ENCODE results near the gene ASTN2. TPM values are rescaled to one million over a fixed set of nuclear protein-coding genes. Genes with fewer than 3 reads are reported as not detected.

The ASTN2 gene
- total RNA-seq, 4 donors from 2014 or later: 4.0 to 7.0 (median 4.9) TPM

DNA sequence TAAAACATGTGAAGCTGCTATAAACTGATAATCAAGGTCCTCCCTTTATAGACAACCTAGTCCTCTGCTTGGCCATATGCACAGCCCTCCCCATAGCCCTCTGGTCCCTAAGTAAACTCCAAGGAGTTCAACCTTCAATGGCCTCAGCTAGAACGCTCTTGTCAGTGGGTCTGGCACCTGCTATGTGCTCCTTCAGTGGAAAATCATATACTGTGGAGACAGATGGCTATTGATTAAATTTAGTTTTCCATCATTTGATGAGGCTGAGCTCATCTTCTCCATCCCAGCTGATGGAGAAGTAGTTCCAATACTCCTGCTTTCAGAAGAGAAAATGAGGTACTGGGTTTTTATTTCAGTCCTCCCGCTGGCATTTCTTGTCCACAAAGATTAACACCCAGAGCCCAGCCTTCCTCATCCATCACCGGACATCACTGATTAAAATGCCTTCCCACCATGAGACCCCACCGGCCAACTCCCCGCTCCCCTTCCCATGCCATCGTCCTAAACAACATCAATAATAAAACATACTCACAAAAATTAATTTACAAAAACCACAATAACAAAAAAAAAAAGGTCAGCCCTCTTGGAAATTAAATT lies 593.1 kb downstream of the ASTN2 start:
- WGBS, 2 donors (ENCODE audit: low coverage in 1 of 2): 56 to 59% methylated on average over 3 to 6 of the region's 6 CpGs
- Histone ChIP-seq H3K36me3 (no peaks in the 10 kb centered on the region), H3K9me3 (peaks cover 0 to 4% (median 0%) of the 10 kb centered on the region in 3 donors), H3K4me3 (no peak overlapping the region), H3K27me3 (peaks cover 10% of the 10 kb centered on the region), H3K27ac (no peak overlapping the region), H3K4me1 (no peaks in the 10 kb centered on the region)
- TF ChIP-seq POLR2AphosphoS5 (IDR thresholded peaks at IDR 0.05): no peak
- TF ChIP-seq EP300 (IDR thresholded peaks at IDR 0.05): no peak
- TF ChIP-seq, protein P1, sequence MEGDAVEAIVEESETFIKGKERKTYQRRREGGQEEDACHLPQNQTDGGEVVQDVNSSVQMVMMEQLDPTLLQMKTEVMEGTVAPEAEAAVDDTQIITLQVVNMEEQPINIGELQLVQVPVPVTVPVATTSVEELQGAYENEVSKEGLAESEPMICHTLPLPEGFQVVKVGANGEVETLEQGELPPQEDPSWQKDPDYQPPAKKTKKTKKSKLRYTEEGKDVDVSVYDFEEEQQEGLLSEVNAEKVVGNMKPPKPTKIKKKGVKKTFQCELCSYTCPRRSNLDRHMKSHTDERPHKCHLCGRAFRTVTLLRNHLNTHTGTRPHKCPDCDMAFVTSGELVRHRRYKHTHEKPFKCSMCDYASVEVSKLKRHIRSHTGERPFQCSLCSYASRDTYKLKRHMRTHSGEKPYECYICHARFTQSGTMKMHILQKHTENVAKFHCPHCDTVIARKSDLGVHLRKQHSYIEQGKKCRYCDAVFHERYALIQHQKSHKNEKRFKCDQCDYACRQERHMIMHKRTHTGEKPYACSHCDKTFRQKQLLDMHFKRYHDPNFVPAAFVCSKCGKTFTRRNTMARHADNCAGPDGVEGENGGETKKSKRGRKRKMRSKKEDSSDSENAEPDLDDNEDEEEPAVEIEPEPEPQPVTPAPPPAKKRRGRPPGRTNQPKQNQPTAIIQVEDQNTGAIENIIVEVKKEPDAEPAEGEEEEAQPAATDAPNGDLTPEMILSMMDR (IDR thresholded peaks at IDR 0.05): no peak
- no peak for TF ChIP-seq POLR2A (IDR thresholded peaks at IDR 0.05)
- ATAC-seq: no peak

DNA sequence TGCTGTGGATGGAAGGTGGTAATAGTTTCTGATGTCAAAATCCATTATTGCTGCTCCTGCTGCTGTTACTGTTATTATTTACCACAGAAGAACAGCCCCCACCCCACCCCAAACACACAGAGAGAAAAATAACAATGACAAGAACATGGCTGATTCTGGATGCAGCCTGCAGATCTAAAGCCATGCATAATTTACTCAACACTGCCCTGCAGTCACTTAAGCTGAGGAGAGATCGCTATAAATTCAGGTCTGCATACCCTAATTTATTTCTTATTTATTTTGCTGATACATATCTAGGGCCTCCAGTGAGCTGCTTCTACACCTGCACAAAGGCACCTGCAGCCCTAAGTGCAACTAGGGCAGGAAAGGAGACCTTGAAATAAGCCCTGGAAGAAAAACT lies 595.7 kb downstream of the ASTN2 start:
- no peak overlapping the region for H3K27ac ChIP-seq
- H3K36me3 ChIP-seq: no peaks in the 10 kb centered on the region
- WGBS, 2 donors (ENCODE audit: low coverage in 1 of 2): 67 to 83% methylated on average over 1 of the region's 1 CpG
- no peaks in the 10 kb centered on the region for H3K4me1 ChIP-seq
- TF ChIP-seq, protein P1 (IDR thresholded peaks at IDR 0.05): no peak
- TF ChIP-seq POLR2A (IDR thresholded peaks at IDR 0.05): no peak
- TF ChIP-seq EP300 (IDR thresholded peaks at IDR 0.05): no peak
- no peak for TF ChIP-seq POLR2AphosphoS5 (IDR thresholded peaks at IDR 0.05)
- no peak for ATAC-seq
- peaks cover 0 to 4% (median 0%) of the 10 kb centered on the region in 3 donors for H3K9me3 ChIP-seq
- H3K27me3 ChIP-seq: no peaks in the 10 kb centered on the region
- H3K4me3 ChIP-seq: no peak overlapping the region

DNA sequence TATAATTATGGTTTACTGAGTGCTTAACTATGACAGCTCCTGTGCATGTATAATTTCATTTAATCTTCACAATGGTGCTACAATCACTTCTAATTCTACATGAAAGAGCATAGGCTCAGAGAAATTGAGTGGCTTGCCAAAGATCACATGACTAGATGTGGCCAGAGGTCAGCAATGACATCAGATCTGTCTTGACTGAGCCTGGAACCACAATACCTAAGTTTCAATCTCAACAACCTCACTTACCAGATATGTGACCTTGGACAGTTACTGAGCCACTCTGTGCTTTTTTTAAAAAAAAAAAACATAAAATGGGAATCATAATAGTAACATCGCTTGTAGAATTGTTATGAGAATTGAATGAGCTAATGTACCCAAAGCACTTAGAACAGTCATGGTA lies 597.1 kb downstream of the ASTN2 start:
- H3K9me3 ChIP-seq: no peaks in the 10 kb centered on the region
- no peaks in the 10 kb centered on the region for H3K36me3 ChIP-seq
- WGBS, 2 donors (ENCODE audit: low coverage in 1 of 2): 100% methylated on average over 1 of the region's 1 CpG
- no peak for ATAC-seq
- no peak for TF ChIP-seq POLR2AphosphoS5 (IDR thresholded peaks at IDR 0.05)
- no peak for TF ChIP-seq EP300 (IDR thresholded peaks at IDR 0.05)
- no peak for TF ChIP-seq POLR2A (IDR thresholded peaks at IDR 0.05)
- TF ChIP-seq, protein P1 (IDR thresholded peaks at IDR 0.05): no peak
- no peak overlapping the region for H3K4me3 ChIP-seq
- no peak overlapping the region for H3K27ac ChIP-seq
- no peaks in the 10 kb centered on the region for H3K27me3 ChIP-seq
- H3K4me1 ChIP-seq: no peaks in the 10 kb centered on the region

DNA sequence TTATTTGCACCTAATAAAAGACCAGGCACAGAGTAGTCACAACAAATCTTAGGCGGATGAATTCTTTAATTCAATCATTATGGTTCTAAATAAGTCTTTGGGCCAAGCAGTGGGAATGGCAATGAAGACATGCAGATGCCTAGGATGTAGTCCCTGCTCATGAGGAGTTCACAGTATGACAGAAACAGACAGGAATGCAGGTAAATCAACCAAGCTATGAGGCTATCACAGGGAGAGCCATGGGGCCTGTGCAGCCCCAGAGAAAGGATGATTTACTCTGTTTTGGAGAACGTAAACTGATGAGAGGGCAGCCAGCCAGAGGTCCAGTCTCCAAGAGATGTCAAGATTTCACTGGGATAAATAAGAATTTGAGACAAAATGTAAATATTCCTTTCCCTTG lies 598.4 kb downstream of the ASTN2 start:
- TF ChIP-seq POLR2A (IDR thresholded peaks at IDR 0.05): no peak
- TF ChIP-seq POLR2AphosphoS5 (IDR thresholded peaks at IDR 0.05): no peak
- no peak for TF ChIP-seq EP300 (IDR thresholded peaks at IDR 0.05)
- TF ChIP-seq, protein P1 (IDR thresholded peaks at IDR 0.05): no peak
- H3K27me3 ChIP-seq: peaks cover 3% of the 10 kb centered on the region
- no peak overlapping the region for H3K4me3 ChIP-seq
- WGBS, 2 donors (ENCODE audit: low coverage in 1 of 2): 64 to 76% methylated on average over 2 of the region's 2 CpGs
- H3K27ac ChIP-seq: no peak overlapping the region
- no peak for ATAC-seq
- no peaks in the 10 kb centered on the region for H3K9me3 ChIP-seq
- H3K36me3 ChIP-seq: no peaks in the 10 kb centered on the region
- no peaks in the 10 kb centered on the region for H3K4me1 ChIP-seq

DNA sequence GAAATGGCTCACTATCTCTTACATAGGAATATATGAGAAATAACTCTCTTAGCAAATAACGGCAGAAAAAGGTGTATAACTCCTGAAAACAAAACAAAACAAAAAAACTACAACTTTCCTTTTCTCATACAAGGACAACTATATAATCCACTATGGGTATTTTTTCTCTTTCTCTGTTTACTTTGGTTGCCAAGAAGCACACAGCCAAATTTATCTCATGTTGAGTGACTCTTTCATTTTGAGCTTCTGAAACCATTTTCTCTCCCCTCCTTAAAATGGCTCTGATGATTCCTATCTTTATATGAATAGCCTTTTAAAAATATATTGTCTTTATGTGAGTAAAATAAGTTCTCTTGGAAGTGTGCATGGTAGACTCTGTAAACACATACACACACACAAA lies 599.0 kb downstream of the ASTN2 start:
- Histone ChIP-seq H3K9me3 (no peaks in the 10 kb centered on the region), H3K4me3 (no peak overlapping the region), H3K27me3 (peaks cover 5% of the 10 kb centered on the region), H3K36me3 (no peaks in the 10 kb centered on the region), H3K4me1 (no peaks in the 10 kb centered on the region), H3K27ac (no peak overlapping the region)
- no peak for TF ChIP-seq POLR2A (IDR thresholded peaks at IDR 0.05)
- no peak for TF ChIP-seq POLR2AphosphoS5 (IDR thresholded peaks at IDR 0.05)
- no peak for TF ChIP-seq EP300 (IDR thresholded peaks at IDR 0.05)
- TF ChIP-seq, protein P1 (IDR thresholded peaks at IDR 0.05): no peak
- no peak for ATAC-seq
- WGBS, 2 donors (ENCODE audit: low coverage in 1 of 2): 75 to 79% methylated on average over 1 of the region's 1 CpG
